Motor neuron (in vitro differentiated cells): ENCODE results near the gene ZNRD2. TPM values are rescaled to one million over a fixed set of nuclear protein-coding genes. Genes with fewer than 3 reads are reported as not detected.

Experiments
- ATAC-seq, 8 experiments: fragments of 200-7000 bp; cut with Tn5 transposase; replicated peaks in 6 of 8; 2 replicates each; pipeline ENCODE4 v1.8.0; 2021; ENCODE audit warnings: mild to moderate bottlenecking in 8 of 8, moderate library complexity in 8 of 8
- H3K27ac ChIP-seq, 2 donors: fragments of 250-450 bp; sonication (Bioruptor Pico); 2 replicates each; pipeline ENCODE4 v1.9.0; 2021; ENCODE audit warnings: antibody characterized with exemption in 2 of 2, mild to moderate bottlenecking in 2 of 2, moderate library complexity in 1 of 2
- H3K4me1 ChIP-seq, 2 donors: fragments of 250-450 bp; sonication (Bioruptor Pico); replicated peaks in 1 of 2; 2 replicates each; pipeline ENCODE4 v1.6.1; 2021; ENCODE audit warnings: antibody characterized with exemption in 2 of 2, mild to moderate bottlenecking in 2 of 2, moderate library complexity in 1 of 2
- H3K4me3 ChIP-seq, 5 donors: fragments of 250-450 bp; sonication (Bioruptor Pico); 2 replicates each; pipeline ENCODE4 v1.9.0; 2021; ENCODE audit warnings: antibody characterized with exemption in 5 of 5, mild to moderate bottlenecking in 5 of 5, moderate library complexity in 4 of 5
- WGBS, 10 experiments: fragments of 450-650 bp; shearing (Covaris generic); methylation state at CpG; one replicate each; pipeline ENCODE4 v1.0.0; 2022; 5-methylcytosine and 5-hydroxymethylcytosine counted together
- in situ Hi-C, 9 experiments: fragments of 400-800 bp; cut with MboI; loops; one replicate each; pipeline ENCODE4 v1.15.0; 2021; ENCODE audit warnings: low sequenced_read_pairs in 9 of 9, low pct_unique_long_range_greater_than_20kb in 2 of 9; ENCODE audit not compliant: unreplicated experiment in 9 of 9
- total RNA-seq, 8 experiments: library from RNA; unstranded; fragments of 300-600 nt; gene quantifications; 2 replicates each; pipeline versions ENCODE4 v1.2.3 to v1.2.4, GENCODE V29; 2022

Gene ZNRD2
- total RNA-seq, 8 experiments from 2014 or later, result 37.4 to 74.2 (median 55.0) TPM

DNA sequence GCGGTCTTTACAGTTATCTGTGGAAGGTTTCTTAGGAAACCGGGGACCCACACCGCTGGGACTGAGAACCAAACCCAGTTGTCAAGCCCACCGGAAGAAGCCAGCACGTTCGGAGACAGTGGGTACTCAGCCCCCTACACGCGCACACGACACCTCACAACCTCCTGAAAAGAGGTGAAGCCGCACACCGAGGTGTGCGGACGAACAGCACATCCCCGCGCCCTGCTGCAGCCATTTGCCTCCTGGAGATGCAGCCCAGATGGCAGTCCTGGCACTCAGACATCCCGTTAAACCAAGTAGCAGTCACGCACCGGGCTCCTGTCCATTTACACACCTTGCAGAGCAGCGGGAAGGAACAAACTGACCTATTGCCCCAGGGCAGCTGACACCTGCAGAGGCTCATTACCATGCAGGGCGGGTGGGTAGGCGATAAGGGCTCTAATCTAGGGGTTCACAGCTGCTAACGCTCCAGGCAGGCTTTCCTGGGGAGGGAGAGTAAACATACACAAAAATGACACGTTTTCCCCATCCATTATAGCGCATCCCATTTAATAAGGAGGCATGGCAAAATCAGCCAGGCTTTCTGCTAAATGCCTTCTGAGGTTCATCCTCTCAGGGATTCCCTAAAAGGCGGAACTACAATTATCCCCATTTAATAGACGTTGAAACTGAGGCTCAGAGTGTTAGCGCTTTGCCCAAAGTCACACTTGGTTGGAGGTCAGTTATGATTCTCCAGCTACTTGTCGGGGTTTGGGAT lies 4.7 kb downstream of the ZNRD2 start:
- no peak for ATAC-seq
- no peak overlapping the region for H3K27ac ChIP-seq
- peak overlapping the region in 2 of 5 donors; percentile 88 to 95 for H3K4me3 ChIP-seq
- WGBS, 10 experiments, result 0 to 100% (median 50%) methylated on average over 1 to 12 of the region's 28 CpGs; no CpG with 5 or more reads in 2 of the 10 experiments
- in situ Hi-C loops, result no loop called here
- H3K4me1 ChIP-seq, result peaks cover 14 to 22% of the 10 kb centered on the region in 2 donors

DNA sequence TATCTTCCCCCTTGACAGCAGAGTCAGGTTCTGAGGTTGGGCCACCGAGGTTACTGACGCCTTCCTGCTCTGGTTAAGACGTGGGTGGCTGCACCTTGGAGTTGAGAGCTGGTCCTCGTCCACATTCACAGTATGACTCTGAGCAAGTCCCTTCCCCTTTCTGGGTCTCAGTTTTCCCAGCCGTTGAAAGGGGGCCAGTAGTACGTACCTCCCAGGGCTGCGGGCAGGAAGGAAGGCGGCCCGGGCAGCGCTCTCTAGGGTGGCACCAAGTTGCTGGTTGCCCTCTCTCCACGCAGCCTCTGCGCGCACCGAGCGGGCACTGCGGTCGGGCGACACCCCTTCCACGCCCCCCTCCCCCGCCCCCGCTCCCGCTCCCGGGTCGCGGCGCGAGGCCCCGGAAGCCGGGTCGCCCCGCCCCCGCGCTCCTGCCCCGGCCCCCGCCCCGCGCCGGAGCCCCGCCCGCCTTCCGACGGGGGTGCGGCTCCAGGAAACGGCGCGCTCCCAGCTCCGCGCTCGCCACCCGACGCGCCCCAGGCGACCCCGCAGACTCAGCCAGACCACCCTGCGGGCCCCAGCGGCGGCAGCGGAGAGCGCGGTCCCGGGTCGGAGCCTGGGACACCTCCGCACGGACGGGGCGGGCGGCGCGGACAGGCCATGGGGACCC lies 5.4 kb downstream of the ZNRD2 start, which contains the start of gene EHBP1L1:
EHBP1L1 (plus strand) TSS at position 486 of the 664 bp plus-strand sequence. CDS start 250 bp downstream, outside the sequence.
- peak in 7 of 8 experiments; percentile 1 to 8 (median 5) for ATAC-seq
- WGBS, 10 experiments, result 0 to 11% (median 8%) methylated on average over 1 to 10 of the region's 69 CpGs; no CpG with 5 or more reads in 6 of the 10 experiments
- H3K27ac ChIP-seq, result no peak within 1 kb of the TSS
- in situ Hi-C loops, result no loop called here
- H3K4me1 ChIP-seq, result peaks cover 14 to 22% of the 10 kb centered on the region in 2 donors
- H3K4me3 ChIP-seq, result peak within 1 kb of the TSS in 2 of 5 donors; percentile 8 to 13

DNA sequence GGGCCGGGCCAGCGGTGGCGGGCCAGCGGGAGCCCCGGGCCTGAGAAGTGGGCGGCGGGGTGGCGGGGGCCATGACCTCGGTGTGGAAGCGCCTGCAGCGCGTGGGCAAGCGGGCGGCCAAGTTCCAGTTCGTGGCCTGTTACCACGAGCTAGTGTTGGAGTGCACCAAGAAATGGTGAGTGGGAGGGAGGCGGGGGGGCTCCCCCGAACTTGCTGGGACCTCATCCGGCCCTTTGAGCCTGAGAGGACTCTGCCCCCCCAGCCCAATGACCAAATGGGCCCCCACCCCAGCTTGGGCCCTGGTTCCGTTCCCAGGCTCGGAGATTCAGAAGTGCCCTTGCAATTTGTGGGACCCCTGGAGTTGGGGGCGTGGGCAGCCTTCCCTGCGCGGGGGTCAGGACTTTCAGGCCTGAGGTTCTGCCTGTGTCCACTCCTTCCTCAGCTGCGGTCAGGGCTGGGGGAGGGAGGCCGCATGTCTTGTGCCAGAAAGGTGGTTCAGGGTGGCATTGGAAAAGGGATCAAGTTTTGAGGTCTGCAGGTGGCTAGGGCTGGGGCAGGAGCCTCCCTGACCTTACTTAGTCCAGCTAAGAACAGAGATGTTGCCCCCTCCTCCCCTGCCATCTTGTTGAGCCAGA lies 6.1 kb downstream of the ZNRD2 start:
- peak overlapping the region in 2 of 5 donors; percentile 8 to 13 for H3K4me3 ChIP-seq
- no peak overlapping the region for H3K27ac ChIP-seq
- WGBS, 10 experiments, result no CpG with 5 or more reads among the region's 26 CpGs
- H3K4me1 ChIP-seq, result peaks cover 10 to 18% of the 10 kb centered on the region in 2 donors
- in situ Hi-C loops, result no loop called here
- ATAC-seq, result no peak

DNA sequence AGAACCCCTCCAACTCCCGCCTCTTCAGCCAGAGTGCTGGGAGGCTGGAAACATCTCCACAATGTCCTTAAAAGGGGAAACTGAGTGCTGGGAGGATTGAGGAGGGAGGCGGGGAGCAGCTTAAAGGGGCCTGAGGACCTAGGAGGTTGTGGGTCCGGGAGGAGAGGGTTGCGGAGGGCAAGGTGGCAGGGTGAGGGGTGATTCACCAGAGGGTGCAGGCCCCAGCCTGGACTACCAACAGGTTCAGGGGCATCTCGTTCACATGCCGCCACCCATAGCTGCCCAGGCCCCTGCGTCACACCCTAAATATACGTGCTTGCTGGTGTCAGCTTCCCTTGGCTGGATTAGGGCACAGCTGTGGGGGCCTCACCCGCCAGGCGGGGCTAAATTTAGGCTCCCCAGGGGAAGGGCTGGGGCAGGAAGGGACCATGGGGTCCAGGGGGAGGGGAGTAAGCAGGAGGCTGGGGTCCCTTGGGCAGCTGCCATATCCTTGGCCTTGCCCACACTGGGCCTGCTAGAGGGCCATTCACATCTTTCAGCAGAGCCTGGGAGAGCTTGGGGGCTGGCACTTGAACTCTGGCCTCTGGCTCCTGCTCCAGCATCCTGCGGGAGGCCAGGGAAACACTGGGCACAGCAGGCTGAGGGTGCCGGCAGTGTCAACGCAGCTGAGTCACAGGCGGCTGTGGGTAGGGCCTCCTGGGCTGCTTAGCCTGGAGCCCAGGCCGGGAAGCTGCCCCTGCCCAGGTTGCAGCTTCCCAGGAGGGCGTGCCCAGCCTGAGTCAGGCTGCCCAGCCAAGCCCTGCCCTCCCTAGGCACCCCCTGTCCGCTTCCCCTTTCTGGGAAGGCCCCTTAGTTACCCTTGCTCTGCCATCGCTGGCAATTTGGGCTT lies 6.8 kb downstream of the ZNRD2 start:
- Histone ChIP-seq H3K27ac (no peak overlapping the region), H3K4me3 (no peak overlapping the region), H3K4me1 (peaks cover 6 to 16% of the 10 kb centered on the region in 2 donors)
- in situ Hi-C loops, result no loop called here
- ATAC-seq, result peak in 7 of 8 experiments; percentile 8 to 33 (median 16)
- WGBS, 10 experiments, result 0 to 80% (median 44%) methylated on average over 1 to 6 of the region's 18 CpGs; no CpG with 5 or more reads in 7 of the 10 experiments

DNA sequence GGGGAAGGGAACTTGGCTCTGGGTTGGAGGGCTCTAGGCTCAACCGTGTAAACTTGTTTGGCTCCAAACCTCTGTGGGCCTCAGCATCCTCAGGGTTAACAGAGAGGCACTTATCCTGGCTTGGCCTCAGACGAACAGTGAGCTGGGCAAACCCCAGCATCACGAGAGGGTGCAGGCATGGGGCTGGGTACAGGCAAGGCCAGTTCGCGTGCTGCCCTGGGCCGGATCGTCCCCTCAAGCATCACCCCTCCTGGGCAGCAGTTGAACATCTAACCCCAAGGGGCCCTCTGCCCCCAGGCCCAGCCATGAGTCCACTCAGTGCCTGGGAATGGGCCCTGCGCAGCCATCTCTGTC lies 7.5 kb downstream of the ZNRD2 start:
- WGBS, 10 experiments, result 20 to 83% (median 38%) methylated on average over 1 to 4 of the region's 8 CpGs; no CpG with 5 or more reads in 6 of the 10 experiments
- H3K27ac ChIP-seq, result no peak overlapping the region
- no peak for ATAC-seq
- in situ Hi-C loops, result no loop called here
- H3K4me1 ChIP-seq, result peaks cover 6 to 16% of the 10 kb centered on the region in 2 donors
- no peak overlapping the region for H3K4me3 ChIP-seq

DNA sequence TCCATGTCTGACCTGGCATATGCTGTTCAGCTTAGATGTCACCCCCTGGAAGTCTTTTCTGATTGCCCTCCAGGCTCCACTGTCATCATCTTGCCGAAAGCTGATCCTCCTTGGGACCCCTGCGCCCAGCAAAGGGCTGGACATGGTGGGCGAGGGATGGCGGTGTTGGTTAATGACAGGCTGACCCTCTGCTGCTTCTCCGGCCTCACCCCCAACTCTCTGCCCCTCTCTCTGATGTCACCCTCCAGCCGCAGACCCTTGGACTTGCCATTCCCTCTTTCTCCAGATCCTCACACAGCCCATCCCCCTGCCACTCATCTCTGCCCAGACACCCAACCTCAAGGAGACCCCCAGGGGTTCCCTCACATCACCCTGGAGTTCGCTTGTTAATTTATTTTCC lies 7.9 kb downstream of the ZNRD2 start:
- in situ Hi-C loops, result no loop called here
- 75 to 83% (median 80%) methylated on average over 1 to 5 of the region's 7 CpGs; no CpG with 5 or more reads in 7 of the 10 experiments for WGBS, 10 experiments

DNA sequence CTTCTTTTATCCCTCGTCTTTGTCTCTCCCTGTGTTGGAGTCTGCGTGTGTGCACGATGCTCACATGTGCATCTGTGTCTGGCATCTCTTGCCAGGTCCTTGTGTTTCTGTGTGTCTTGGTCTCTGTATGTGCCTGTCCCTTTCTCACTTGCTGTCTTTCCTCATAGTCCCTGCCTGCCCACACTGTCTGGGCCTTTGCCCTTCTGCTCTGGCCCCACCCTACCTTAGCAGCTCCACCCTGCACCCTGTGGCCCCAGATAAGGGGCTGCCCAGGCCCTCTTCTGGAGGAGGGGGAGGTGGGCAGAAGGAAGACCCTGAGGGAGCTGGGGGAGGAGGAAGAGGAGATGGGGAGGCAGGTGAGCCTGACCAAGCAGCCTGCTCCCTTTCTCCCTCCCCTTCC lies 8.4 kb downstream of the ZNRD2 start:
- peaks cover 3 to 10% of the 10 kb centered on the region in 2 donors for H3K4me1 ChIP-seq
- H3K27ac ChIP-seq, result no peak overlapping the region
- in situ Hi-C loops, result no loop called here
- no peak overlapping the region for H3K4me3 ChIP-seq
- 40 to 60% methylated on average over 1 to 3 of the region's 3 CpGs; no CpG with 5 or more reads in 8 of the 10 experiments for WGBS, 10 experiments
- ATAC-seq, result no peak

More for the DNA sequence above, 7.9 kb downstream of the ZNRD2 start:
- peaks cover 6 to 15% of the 10 kb centered on the region in 2 donors for H3K4me1 ChIP-seq
- H3K27ac ChIP-seq, result no peak overlapping the region
- no peak overlapping the region for H3K4me3 ChIP-seq
- no peak for ATAC-seq

DNA sequence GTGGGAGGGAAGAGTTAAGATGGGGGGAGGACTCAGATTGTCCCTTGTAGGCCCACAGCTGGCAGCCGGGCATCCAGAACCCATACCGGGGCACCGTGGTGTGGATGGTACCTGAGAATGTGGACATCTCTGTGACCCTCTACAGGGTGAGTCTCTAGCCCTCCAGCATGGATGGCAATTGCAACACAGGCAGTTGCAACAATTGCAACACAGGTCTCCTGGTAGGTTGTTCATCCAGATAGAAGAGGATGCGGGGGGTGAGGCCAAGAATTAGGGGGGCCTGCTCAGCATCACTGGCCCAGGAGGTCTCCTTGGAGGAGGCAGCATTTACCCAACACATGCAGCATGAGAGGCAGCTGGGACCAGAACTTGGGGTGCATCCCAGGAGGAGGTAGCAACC lies 9.0 kb downstream of the ZNRD2 start:
- no peak overlapping the region for H3K4me3 ChIP-seq
- 100% methylated on average over 1 of the region's 4 CpGs; no CpG with 5 or more reads in 9 of the 10 experiments for WGBS, 10 experiments
- peaks cover 3 to 10% of the 10 kb centered on the region in 2 donors for H3K4me1 ChIP-seq
- in situ Hi-C loops, result no loop called here
- H3K27ac ChIP-seq, result no peak overlapping the region
- no peak for ATAC-seq

DNA sequence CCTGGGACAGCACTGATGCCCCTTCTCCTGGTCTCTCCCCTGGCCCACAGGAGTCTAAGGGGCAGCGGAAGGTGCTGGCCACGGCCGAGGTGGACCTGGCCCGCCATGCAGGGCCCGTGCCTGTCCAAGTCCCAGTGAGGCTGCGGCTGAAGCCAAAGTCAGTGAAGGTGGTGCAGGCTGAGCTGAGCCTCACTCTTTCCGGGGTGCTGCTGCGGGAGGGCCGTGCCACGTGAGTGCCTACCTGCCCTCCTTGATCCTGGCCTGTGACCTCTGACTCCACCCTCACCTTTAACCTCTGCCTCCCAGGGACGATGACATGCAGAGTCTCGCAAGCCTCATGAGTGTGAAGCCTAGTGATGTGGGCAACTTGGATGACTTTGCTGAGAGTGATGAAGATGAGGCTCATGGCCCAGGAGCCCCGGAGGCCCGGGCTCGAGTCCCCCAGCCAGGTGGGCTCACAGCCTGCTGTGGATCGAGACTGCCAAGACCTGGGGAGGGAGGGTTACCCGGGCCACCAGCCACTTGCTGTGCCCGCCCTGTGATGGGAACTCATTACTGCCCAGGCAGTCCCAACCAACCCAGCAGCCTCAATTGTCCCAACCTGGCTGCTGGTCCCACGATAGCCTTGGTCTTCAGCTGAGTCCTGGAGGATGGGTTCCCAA lies 9.9 kb downstream of the ZNRD2 start:
- WGBS, 10 experiments, result 82 to 92% (median 85%) methylated on average over 1 to 3 of the region's 19 CpGs; no CpG with 5 or more reads in 6 of the 10 experiments
- no peak overlapping the region for H3K4me3 ChIP-seq
- no peak for ATAC-seq
- H3K27ac ChIP-seq, result no peak overlapping the region
- H3K4me1 ChIP-seq, result peaks cover 9 to 13% of the 10 kb centered on the region in 2 donors
- in situ Hi-C loops, result no loop called here

DNA sequence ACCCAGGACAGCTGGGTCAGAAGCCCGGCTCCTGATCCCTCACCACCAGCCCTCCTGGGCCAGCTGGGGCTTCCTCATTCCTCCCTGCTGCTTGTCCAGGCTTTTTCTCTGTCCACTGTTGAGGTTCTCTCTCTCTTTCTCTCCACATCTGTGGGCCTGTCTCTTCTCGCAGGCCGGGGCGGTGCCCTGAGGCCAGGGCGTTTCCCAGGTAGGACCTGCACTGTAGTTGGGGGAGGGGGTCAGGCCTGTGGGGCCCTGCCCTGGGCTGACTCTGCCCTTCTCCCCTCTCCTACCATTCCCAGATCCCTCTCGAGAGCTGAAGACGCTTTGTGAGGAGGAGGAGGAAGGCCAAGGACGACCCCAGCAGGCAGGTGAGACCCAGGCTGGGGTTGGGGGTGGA lies 10.5 kb downstream of the ZNRD2 start:
- Histone ChIP-seq H3K4me1 (peaks cover 9 to 13% of the 10 kb centered on the region in 2 donors), H3K27ac (no peak overlapping the region), H3K4me3 (no peak overlapping the region)
- 90 to 100% methylated on average over 1 to 2 of the region's 8 CpGs; no CpG with 5 or more reads in 8 of the 10 experiments for WGBS, 10 experiments
- no peak for ATAC-seq
- in situ Hi-C loops, result no loop called here

DNA sequence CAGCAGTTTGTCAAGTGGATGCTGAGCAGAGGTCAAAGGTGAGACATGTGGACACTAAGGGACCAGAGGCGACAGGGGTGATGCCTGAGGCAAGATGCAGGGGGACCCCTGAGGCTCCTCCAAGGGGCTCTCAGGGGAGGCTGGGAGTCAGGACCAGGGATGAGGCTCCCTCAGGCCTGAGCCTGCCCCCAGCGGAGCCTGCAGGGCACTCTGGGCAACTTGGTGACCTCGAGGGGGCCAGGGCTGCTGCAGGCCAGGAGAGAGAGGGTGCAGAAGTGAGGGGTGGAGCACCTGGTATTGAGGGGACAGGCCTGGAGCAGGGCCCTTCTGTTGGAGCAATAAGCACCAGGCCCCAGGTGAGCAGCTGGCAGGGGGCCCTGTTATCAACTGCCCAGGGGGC lies 11.7 kb downstream of the ZNRD2 start:
- no peak overlapping the region for H3K4me3 ChIP-seq
- ATAC-seq, result no peak
- in situ Hi-C loops, result no loop called here
- peaks cover 9 to 16% of the 10 kb centered on the region in 2 donors for H3K4me1 ChIP-seq
- WGBS, 10 experiments, result 57 to 100% methylated on average over 1 of the region's 3 CpGs; no CpG with 5 or more reads in 8 of the 10 experiments
- H3K27ac ChIP-seq, result no peak overlapping the region

DNA sequence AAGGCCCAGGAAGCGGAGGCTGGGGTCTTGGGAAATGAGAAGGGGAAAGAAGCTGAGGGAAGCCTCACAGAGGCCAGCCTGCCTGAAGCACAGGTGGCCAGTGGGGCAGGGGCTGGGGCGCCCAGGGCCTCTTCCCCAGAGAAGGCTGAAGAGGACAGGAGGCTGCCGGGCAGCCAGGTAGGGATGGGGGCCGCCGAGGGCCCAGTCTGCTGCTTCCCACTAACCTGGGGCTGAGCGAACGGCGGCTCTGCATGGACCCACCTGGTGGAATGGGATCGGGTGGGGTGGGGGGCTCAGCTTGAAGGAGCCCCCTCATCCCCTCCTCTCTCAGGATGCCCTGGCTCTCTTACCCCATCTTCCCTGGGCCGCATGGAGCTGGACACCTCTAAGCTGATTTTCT lies 13.3 kb downstream of the ZNRD2 start:
- in situ Hi-C loops, result no loop called here
- Histone ChIP-seq H3K4me3 (no peak overlapping the region), H3K27ac (no peak overlapping the region), H3K4me1 (peaks cover 9 to 27% of the 10 kb centered on the region in 2 donors)
- WGBS, 10 experiments, result 60% methylated on average over 1 of the region's 10 CpGs; no CpG with 5 or more reads in 9 of the 10 experiments
- no peak for ATAC-seq
